ENCODE measurements around the gene SMYD4.

The SMYD4 gene

GRCh38 chr17:1758807-1759206, 70.9 kb downstream of the SMYD4 start:
- no peak for DNase-seq (ENCODE audit: low read depth)
- no peak overlapping the region for H3K4me3 ChIP-seq (ENCODE audit: low read depth, low read length)
- TF ChIP-seq CTCF (IDR thresholded peaks at IDR 0.05; ENCODE audit: insufficient read depth, low read depth, low read length, missing control alignments) = no peak

DNA sequence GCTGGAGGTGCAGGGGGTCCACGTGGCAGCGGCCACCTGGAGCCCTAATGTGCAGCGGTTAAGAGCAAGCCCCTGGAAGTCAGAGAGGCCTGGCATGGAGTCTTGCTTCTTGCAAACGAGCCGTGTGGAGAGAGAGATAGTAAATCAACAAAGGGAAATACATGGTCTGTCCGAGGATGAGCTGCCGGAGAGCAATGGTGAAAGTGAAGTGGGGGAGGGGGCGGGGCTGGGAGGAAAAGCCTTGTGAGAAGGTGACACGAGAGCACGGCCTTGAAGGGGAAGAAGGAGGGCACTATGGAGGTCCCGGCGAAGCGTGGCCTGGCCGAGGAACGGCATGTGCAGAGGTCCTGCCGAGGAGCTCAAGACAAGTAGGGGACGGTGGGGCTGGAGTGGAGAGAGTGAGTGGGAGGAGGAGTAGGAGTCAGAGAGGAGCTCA, 73.9 kb downstream of the SMYD4 start:
- no peak for TF ChIP-seq CTCF (IDR thresholded peaks at IDR 0.05; ENCODE audit: insufficient read depth, low read depth, low read length, missing control alignments)
- no peak for DNase-seq (ENCODE audit: low read depth)
- H3K4me3 ChIP-seq (ENCODE audit: low read depth, low read length) = no peak overlapping the region

DNA sequence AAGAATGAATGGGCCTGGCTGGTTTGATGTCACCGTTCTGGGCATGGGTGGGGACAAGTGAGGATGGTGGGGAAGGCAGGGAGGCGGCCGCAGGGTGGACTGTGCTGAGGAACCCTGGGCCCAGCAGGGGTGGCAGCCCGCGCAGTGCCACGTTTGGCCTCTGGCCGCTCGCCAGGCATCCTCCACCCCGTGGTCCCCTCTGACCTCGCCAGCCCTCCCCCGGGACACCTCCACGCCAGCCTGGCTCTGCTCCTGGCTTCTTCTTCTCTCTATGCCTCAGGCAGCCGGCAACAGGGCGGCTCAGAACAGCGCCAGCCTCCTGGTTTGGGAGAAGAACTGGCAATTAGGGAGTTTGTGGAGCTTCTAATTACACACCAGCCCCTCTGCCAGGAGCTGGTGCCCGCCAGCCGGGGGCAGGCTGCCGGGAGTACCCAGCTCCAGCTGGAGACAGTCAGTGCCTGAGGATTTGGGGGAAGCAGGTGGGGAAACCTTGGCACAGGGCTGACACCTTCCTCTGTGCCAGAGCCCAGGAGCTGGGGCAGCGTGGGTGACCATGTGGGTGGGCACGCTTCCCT, 74.4 kb downstream of the SMYD4 start:
- no peak for DNase-seq (ENCODE audit: low read depth)
- no peak for TF ChIP-seq CTCF (IDR thresholded peaks at IDR 0.05; ENCODE audit: insufficient read depth, low read depth, low read length, missing control alignments)
- H3K4me3 ChIP-seq (ENCODE audit: low read depth, low read length) = no peak overlapping the region

DNA sequence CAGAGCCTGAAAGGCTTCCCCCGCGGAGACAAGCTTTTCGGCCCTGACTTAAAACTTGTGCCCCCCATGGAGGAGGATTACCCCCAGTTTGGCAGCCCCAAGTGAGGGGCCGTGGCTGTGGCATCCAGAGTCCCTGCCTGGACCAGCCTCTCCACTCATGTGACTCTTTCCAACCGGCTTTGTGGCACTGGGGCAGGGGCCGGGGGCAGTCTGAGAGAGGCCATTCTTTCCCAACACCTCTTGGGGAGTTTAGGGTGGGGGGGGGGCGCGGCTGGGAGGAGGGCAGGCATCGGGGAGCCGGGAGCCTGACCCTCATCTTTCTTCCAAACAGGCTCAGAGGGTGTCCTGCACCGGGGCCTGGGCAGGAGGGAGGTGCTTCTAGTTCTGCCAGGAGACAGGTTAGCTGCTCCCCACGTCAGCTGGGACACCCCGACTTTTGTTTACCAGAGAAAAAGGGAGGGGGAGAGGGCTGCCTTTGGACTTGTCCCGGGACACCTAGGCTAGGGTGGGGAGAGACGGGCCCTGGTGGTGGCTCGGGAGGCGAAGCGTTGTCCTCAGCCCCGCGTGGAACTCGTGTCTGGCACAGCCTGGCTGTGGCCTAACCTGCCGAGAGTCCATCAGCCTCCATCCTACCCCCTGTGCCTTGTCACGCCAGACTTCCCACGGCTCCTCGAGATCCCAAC, 75.1 kb downstream of the SMYD4 start:
- DNase-seq (ENCODE audit: low read depth) = no peak
- TF ChIP-seq CTCF (IDR thresholded peaks at IDR 0.05; ENCODE audit: insufficient read depth, low read depth, low read length, missing control alignments) = no peak
- H3K4me3 ChIP-seq (ENCODE audit: low read depth, low read length) = no peak overlapping the region

GRCh38 chr17:1753767-1754429, 75.8 kb downstream of the SMYD4 start:
- no peak for TF ChIP-seq CTCF (IDR thresholded peaks at IDR 0.05; ENCODE audit: insufficient read depth, low read depth, low read length, missing control alignments)
- no peak overlapping the region for H3K4me3 ChIP-seq (ENCODE audit: low read depth, low read length)
- DNase-seq (ENCODE audit: low read depth) = no peak

GRCh38 chr17:1752425-1753262, 77.1 kb downstream of the SMYD4 start:
- H3K4me3 ChIP-seq (ENCODE audit: low read depth, low read length) = no peak overlapping the region
- no peak for TF ChIP-seq CTCF (IDR thresholded peaks at IDR 0.05; ENCODE audit: insufficient read depth, low read depth, low read length, missing control alignments)
- no peak for DNase-seq (ENCODE audit: low read depth)
